Measurements from ENCODE around the gene CUL1.

GRCh38 chr7:148719753-148720152, 21.1 kb downstream of the CUL1 start:
- TF ChIP-seq CTCF (IDR thresholded peaks at IDR 0.05) (no peak), POLR2A (IDR thresholded peaks at IDR 0.05) (no peak)

All from body of pancreas (tissue), 4 donors.